Left lung (tissue), 10 donors: ENCODE results near the gene VWDE. TPM values are rescaled to one million over a fixed set of nuclear protein-coding genes. Genes with fewer than 3 reads are reported as not detected.

ENCODE experiments used
- ATAC-seq: fragments of 200-7000 bp; cut with Tn5 transposase; one replicate; pipeline ENCODE4 v1.9.1; 2020; ENCODE audit warnings: moderate library complexity
- DNase-seq, 4 donors: peaks; one replicate each; pipeline ENCODE4 v3.0.0-alpha.2; 2013 to 2020
- H3K27ac ChIP-seq, 2 donors: fragments of 200-600 bp; sonication (generic) in 1 of 2; one replicate each; pipeline versions ENCODE4 v1.5.0 to v1.8.0; 2020 to 2021
- H3K27me3 ChIP-seq, 2 donors: fragments of 200-600 bp; sonication (generic) in 1 of 2; one replicate each; pipeline versions ENCODE4 v1.5.0 to v1.8.0; 2020 to 2021
- H3K36me3 ChIP-seq, 2 donors: fragments of 200-600 bp; sonication (generic) in 1 of 2; one replicate each; pipeline versions ENCODE4 v1.5.0 to v1.8.0; 2020 to 2021
- H3K4me1 ChIP-seq, 2 donors: fragments of 200-600 bp; one replicate each; pipeline ENCODE4 v1.8.0; 2021
- H3K4me3 ChIP-seq, 2 donors: fragments of 200-600 bp; sonication (generic) in 1 of 2; one replicate each; pipeline versions ENCODE4 v1.5.0 to v1.8.0; 2020 to 2021; ENCODE audit warnings: mild to moderate bottlenecking in 1 of 2
- H3K9me3 ChIP-seq, 2 donors: fragments of 200-600 bp; sonication (generic) in 1 of 2; one replicate each; pipeline versions ENCODE4 v1.5.0 to v1.8.0; 2020 to 2021
- intact Hi-C, 2 donors: fragments of 100-400 bp; cut with DNase I; formaldehyde crosslinking; loops; one replicate each; pipeline versions ENCODE4 v1.11.2 to v1.14.2; 2022
- polyA plus RNA-seq, 6 donors: library from polyadenylated mRNA; unstranded; fragments of 120-200 nt; gene quantifications; one replicate each; pipeline ENCODE4 v1.2.1, GENCODE V29; 2013; ENCODE audit not compliant: insufficient read length in 6 of 6
- total RNA-seq, 2 donors: library from RNA; stranded (reverse); fragmentation: NEBNext Ultra II Directional; extraction: Animal tissue kit (Norgen Biotek cat#: 25700); gene quantifications; one replicate each; pipeline ENCODE4 v1.2.1, GENCODE V29; 2021
- TF ChIP-seq, protein P1 (sequence below), 2 donors: fragments of 200-600 bp; sonication (generic) in 1 of 2; IDR thresholded peaks; one replicate each; pipeline versions ENCODE4 v1.5.0 to v1.8.0; 2021; ENCODE audit warnings: antibody characterized with exemption in 2 of 2
- donor health status: DM: no; HTN: yes; CAD: no.
- donor health status: DM: no; HTN: no; CAD: no.

The VWDE gene
- total and polyA plus RNA-seq, 8 donors: 1.5 to 6.1 (median 3.6) TPM

DNA sequence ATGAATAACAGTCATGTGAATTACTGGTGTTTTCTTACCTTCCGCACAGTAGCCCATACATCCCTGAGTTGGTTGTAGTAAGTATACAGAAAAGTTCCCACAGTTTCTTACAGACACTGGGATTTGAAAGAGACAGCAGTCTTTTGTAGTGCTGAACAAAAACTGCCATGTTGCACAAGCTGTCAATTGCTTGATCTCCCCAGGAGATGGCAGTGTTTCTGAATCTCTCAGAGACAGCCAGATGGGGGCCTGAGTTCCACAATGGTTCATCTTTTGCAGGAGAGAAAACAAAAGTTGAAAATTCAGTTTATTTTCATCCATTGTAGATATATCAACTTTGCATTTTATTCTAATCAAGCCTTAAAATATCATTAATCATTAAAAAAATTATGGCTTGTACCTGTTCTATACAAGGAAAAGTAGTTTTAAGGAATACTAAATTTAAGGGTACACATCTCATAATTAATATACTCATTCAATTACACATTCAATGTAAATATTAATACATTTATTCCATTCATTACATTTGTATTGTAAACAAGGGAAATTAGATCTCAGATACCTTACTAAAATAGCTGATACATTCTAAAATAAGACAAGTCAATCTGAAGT, 14.5 kb downstream of the VWDE start:
- DNase-seq (peak in 2 of 4 donors; percentile 10 to 33), ATAC-seq (peak; percentile 83)

DNA sequence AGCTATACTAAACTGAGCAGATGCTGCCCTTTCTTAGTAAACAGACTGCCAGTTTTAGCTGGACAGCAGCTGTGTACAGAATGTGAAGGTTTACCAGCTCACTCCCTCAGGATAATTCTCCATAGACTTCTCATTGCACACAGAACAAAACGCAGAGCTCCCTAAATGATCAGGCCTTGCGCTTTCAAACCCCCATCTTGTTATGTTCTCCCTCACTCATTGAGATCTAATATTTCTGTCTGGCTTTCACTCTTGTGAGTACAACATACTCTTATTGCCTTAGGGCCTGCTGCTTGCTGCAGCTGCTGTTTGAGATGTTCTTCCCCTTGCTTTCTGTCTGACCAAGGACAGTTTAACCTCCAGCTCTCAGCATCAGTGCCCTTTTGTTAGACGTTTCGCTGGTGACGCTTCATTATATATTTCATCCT, 17.3 kb downstream of the VWDE start:
- TF ChIP-seq, protein P1, sequence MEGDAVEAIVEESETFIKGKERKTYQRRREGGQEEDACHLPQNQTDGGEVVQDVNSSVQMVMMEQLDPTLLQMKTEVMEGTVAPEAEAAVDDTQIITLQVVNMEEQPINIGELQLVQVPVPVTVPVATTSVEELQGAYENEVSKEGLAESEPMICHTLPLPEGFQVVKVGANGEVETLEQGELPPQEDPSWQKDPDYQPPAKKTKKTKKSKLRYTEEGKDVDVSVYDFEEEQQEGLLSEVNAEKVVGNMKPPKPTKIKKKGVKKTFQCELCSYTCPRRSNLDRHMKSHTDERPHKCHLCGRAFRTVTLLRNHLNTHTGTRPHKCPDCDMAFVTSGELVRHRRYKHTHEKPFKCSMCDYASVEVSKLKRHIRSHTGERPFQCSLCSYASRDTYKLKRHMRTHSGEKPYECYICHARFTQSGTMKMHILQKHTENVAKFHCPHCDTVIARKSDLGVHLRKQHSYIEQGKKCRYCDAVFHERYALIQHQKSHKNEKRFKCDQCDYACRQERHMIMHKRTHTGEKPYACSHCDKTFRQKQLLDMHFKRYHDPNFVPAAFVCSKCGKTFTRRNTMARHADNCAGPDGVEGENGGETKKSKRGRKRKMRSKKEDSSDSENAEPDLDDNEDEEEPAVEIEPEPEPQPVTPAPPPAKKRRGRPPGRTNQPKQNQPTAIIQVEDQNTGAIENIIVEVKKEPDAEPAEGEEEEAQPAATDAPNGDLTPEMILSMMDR (IDR thresholded peaks at IDR 0.05): no peak
- intact Hi-C loops: no loop called here
- H3K36me3 ChIP-seq: no peaks in the 10 kb centered on the region
- DNase-seq (no peak), ATAC-seq (no peak)
- no peak overlapping the region for H3K27ac ChIP-seq
- no peaks in the 10 kb centered on the region for H3K9me3 ChIP-seq
- H3K4me1 ChIP-seq: no peaks in the 10 kb centered on the region
- H3K27me3 ChIP-seq: no peaks in the 10 kb centered on the region
- H3K4me3 ChIP-seq: no peak overlapping the region

More for the DNA sequence above, 14.5 kb downstream of the VWDE start:
- Histone ChIP-seq H3K9me3 (no peaks in the 10 kb centered on the region), H3K27me3 (no peaks in the 10 kb centered on the region), H3K27ac (no peak overlapping the region), H3K4me3 (no peak overlapping the region), H3K4me1 (no peaks in the 10 kb centered on the region), H3K36me3 (no peaks in the 10 kb centered on the region)
- intact Hi-C loops: no loop called here
- TF ChIP-seq, protein P1 (IDR thresholded peaks at IDR 0.05): peak; percentile 60 to 62

DNA sequence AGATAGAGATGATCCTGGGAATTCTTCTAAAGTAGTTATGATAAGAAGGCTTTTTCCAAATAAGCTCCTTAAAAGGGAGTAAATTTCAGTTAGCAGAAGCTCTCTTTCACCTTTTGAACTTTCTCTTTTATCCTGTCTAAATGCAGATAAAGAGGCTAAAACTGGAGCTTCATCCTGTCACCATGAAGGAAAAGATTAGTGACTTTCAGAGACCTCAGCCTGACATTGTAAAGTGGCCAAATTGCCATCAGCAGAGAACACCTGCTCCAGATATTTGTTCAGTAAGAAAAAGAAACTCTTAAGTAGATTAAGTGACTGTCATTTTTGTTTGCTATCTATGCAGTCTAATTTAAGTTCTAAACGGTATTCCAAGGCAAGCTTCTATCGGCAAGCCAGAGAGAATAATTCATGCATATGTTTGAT, 18.3 kb downstream of the VWDE start:
- Histone ChIP-seq H3K36me3 (no peaks in the 10 kb centered on the region), H3K27me3 (no peaks in the 10 kb centered on the region), H3K27ac (no peak overlapping the region), H3K4me1 (no peaks in the 10 kb centered on the region), H3K9me3 (no peaks in the 10 kb centered on the region), H3K4me3 (no peak overlapping the region)
- intact Hi-C loops: no loop called here
- ATAC-seq: no peak
- TF ChIP-seq, protein P1 (IDR thresholded peaks at IDR 0.05): no peak
- no peak for DNase-seq

DNA sequence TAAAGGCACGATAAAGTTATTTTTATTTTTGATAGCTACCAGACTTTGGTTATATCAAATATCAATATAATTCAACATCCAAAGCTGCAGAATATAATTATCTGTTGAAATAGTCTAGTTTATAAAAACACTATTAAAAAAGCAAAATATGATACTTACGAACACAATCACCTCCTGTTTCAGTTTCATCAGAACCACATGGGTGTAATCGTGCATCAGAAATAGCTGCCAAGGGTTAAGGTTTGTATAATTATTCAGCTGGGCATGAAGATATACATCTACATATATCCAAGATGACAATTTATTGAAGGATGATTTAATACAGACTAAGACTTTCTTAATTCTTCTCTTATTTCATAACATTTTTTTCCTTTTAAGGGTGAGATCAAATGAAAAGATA, 20.3 kb downstream of the VWDE start:
- H3K36me3 ChIP-seq: no peaks in the 10 kb centered on the region
- no peaks in the 10 kb centered on the region for H3K9me3 ChIP-seq
- no peak overlapping the region for H3K4me3 ChIP-seq
- no peak overlapping the region for H3K27ac ChIP-seq
- H3K27me3 ChIP-seq: no peaks in the 10 kb centered on the region
- no peak for ATAC-seq
- TF ChIP-seq, protein P1 (IDR thresholded peaks at IDR 0.05): no peak
- intact Hi-C loops: no loop called here
- DNase-seq: no peak
- no peaks in the 10 kb centered on the region for H3K4me1 ChIP-seq

- no peaks in the 10 kb centered on the region for H3K9me3 ChIP-seq
- no peaks in the 10 kb centered on the region for H3K36me3 ChIP-seq
- no peak for DNase-seq
- TF ChIP-seq, protein P1 (IDR thresholded peaks at IDR 0.05): no peak
- no peak overlapping the region for H3K27ac ChIP-seq
- H3K27me3 ChIP-seq: no peaks in the 10 kb centered on the region
- intact Hi-C loops: no loop called here
- H3K4me3 ChIP-seq: no peak overlapping the region
- no peak for ATAC-seq
- H3K4me1 ChIP-seq: no peaks in the 10 kb centered on the region
Measured at GRCh38 chr7:12378389-12378788, 25.3 kb downstream of the VWDE start.
